Stimulated activated naive CD8-positive, alpha-beta T cell treated with anti-CD3 and anti-CD28 coated beads, Interleukin-15, Interleukin-2, amounts not matched to agents 100 ng/mL and 50 ng/mL, for 24 hours (primary cell): Measurements from ENCODE around the gene AP2B1.

Experiments
- H3K27ac Mint-ChIP-seq: one replicate; pipeline ENCODE4 v1.8.0; 2021; ENCODE audit warnings: mild to moderate bottlenecking, mixed read lengths
- H3K27me3 Mint-ChIP-seq: one replicate; pipeline ENCODE4 v1.8.0; 2021; ENCODE audit warnings: mixed read lengths
- H3K36me3 Mint-ChIP-seq: one replicate; pipeline ENCODE4 v1.8.0; 2021; ENCODE audit warnings: low read depth, mixed read lengths
- H3K4me1 Mint-ChIP-seq: one replicate; pipeline ENCODE4 v1.8.0; 2021; ENCODE audit warnings: low read depth, mixed read lengths
- H3K4me3 Mint-ChIP-seq: one replicate; pipeline ENCODE4 v1.8.0; 2021; ENCODE audit warnings: mild to moderate bottlenecking, mixed read lengths
- H3K9me3 Mint-ChIP-seq: one replicate; pipeline ENCODE4 v1.8.0; 2021; ENCODE audit warnings: mixed read lengths

AP2B1 gene

DNA sequence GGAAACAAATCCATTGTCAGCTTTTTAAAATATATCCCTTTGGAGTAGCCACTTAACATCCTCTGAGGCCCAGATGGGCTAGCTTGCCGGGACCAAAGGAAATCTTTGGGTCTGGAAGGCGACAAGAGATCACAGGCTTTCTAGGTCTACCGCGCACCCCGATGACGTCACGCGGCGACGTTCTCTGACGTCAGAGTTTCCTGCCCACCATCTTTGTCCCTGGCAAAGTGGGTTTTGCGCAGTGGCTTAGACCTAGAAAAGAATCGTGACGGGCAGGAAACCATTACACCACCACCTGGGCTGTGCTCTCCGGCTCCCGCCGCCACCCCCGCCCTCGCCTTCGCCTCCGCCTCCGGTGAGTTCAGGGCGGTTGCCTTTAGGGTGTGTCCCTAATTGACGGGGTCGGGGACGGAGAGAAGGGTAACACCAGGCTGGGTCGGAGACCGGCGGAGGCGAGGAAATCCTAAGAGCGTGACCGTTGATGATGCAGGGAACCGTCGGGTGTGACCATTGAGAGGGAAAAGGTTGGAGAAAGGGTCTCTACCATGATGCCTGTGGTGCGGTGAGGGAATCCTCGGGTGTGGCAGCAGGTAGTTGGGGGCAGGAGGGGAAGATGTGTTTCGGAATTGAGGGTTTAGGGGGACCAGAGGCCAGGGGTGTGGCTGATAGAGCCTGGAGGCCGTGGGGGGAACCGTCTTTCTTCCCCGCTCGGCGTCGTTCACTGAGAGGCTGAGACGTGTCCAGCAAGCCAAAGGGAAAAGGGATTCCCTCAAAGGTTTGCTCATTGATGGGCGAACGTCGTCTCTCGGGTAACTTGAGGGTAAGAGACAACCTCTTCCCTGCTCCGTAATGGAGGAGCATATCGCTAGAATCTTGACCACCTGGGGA, at the start of gene AP2B1:
AP2B1 (plus strand) TSS at position 249 of the 888 bp plus-strand sequence. CDS start 6,709 bp downstream, outside the sequence.
- H3K4me3 Mint-ChIP-seq = peak within 1 kb of the TSS; percentile 97

GRCh38 chr17:35537601-35538141, 49.5 kb upstream of the AP2B1 start, which contains the start of gene SLFN12L:
Gene SLFN12L, minus strand, starts transcription at chr17:35537678. Its CDS starts 15,314 bp downstream, at chr17:35522364.
- Mint-ChIP-seq H3K27me3 (no peaks in the 10 kb centered on the region), H3K9me3 (no peaks in the 10 kb centered on the region), H3K36me3 (peaks cover 27% of the 10 kb centered on the region), H3K27ac (peak within 1 kb of the TSS; percentile 99), H3K4me1 (peaks cover 63% of the 10 kb centered on the region), H3K4me3 (peak within 1 kb of the TSS; percentile 95)

More for the DNA sequence above, at the start of gene AP2B1:
- H3K36me3 Mint-ChIP-seq = peaks cover 8% of the 10 kb centered on the region
- H3K27me3 Mint-ChIP-seq = no peaks in the 10 kb centered on the region
- H3K9me3 Mint-ChIP-seq = no peaks in the 10 kb centered on the region
- H3K27ac Mint-ChIP-seq = peak within 1 kb of the TSS; percentile 99
- peaks cover 41% of the 10 kb centered on the region for H3K4me1 Mint-ChIP-seq

DNA sequence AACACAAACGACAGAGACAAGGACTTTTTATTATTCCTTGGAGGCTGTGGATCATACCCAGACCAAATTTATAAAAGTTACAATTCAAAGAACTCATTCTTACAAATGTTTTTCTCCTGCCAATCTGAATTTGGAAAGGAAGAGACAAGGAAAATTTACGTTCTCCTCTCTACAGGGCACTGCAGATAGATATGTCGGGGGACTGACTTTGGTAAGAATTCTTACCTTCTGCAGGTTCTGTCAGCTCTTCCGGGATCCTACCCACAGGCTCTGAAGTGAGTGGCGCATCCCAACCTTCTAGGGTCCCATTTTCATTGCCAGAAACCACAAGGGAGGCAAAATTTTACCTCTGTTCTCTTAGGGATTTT, 47.5 kb upstream of the AP2B1 start:
- peaks cover 66% of the 10 kb centered on the region for H3K4me1 Mint-ChIP-seq
- peak overlapping the region; percentile 98 for H3K4me3 Mint-ChIP-seq

GRCh38 chr17:35540589-35541404, 46.3 kb upstream of the AP2B1 start:
- Mint-ChIP-seq H3K36me3 (peaks cover 15% of the 10 kb centered on the region), H3K27me3 (no peaks in the 10 kb centered on the region), H3K27ac (peak overlapping the region; percentile 100), H3K9me3 (no peaks in the 10 kb centered on the region), H3K4me3 (peak overlapping the region; percentile 98), H3K4me1 (peaks cover 69% of the 10 kb centered on the region)

More for the DNA sequence above, 47.5 kb upstream of the AP2B1 start:
- H3K27ac Mint-ChIP-seq = peak overlapping the region; percentile 99
- no peaks in the 10 kb centered on the region for H3K9me3 Mint-ChIP-seq
- peaks cover 17% of the 10 kb centered on the region for H3K36me3 Mint-ChIP-seq
- no peaks in the 10 kb centered on the region for H3K27me3 Mint-ChIP-seq

DNA sequence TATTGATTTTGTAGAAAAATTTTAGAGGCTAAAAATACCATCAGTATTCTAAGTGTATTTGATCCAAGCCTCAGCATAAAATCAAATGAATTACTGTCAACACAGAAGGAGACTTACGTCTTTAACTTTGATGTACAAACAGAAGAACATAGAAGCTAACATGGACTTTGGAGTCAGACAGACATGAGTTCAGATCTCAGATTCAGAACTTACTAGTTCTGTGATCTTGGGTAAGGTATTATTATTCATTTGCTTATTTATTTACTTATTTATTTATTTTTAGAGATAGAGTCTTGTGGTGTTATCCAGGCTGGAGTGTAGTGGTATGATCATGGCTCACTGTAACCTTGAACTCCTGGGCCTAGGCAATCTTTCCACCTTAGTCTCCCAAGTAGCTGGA, 45.7 kb upstream of the AP2B1 start:
- peak overlapping the region; percentile 100 for H3K27ac Mint-ChIP-seq
- H3K4me1 Mint-ChIP-seq = peaks cover 69% of the 10 kb centered on the region
- H3K4me3 Mint-ChIP-seq = peak overlapping the region; percentile 98
- peaks cover 10% of the 10 kb centered on the region for H3K36me3 Mint-ChIP-seq
- no peaks in the 10 kb centered on the region for H3K9me3 Mint-ChIP-seq
- H3K27me3 Mint-ChIP-seq = no peaks in the 10 kb centered on the region

GRCh38 chr17:35542990-35543389, 44.1 kb upstream of the AP2B1 start:
- Mint-ChIP-seq H3K9me3 (no peaks in the 10 kb centered on the region), H3K4me1 (peaks cover 65% of the 10 kb centered on the region), H3K36me3 (peaks cover 5% of the 10 kb centered on the region), H3K27me3 (no peaks in the 10 kb centered on the region), H3K4me3 (no peak overlapping the region), H3K27ac (no peak overlapping the region)

DNA sequence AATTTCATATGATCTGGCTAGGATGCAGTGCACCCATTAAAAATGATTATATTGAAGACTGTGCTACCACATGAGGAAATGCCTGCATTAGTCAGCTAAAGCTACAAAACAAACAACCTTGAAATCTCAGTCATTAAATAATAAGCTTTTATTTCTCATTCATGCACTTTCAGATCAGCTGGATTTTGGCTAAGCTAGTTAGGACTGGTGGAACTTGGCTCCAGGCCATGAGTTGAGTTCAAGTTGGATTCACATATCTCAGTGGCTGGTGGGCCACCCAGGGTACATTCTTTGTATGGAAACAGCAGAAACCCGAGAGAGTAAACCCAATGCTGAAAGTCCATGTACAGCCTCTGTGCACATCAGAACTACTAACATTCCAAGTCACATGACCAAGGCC, 43.3 kb upstream of the AP2B1 start:
- no peak overlapping the region for H3K27ac Mint-ChIP-seq
- no peaks in the 10 kb centered on the region for H3K27me3 Mint-ChIP-seq
- no peaks in the 10 kb centered on the region for H3K9me3 Mint-ChIP-seq
- H3K4me3 Mint-ChIP-seq = no peak overlapping the region
- peaks cover 61% of the 10 kb centered on the region for H3K4me1 Mint-ChIP-seq
- peaks cover 5% of the 10 kb centered on the region for H3K36me3 Mint-ChIP-seq

DNA sequence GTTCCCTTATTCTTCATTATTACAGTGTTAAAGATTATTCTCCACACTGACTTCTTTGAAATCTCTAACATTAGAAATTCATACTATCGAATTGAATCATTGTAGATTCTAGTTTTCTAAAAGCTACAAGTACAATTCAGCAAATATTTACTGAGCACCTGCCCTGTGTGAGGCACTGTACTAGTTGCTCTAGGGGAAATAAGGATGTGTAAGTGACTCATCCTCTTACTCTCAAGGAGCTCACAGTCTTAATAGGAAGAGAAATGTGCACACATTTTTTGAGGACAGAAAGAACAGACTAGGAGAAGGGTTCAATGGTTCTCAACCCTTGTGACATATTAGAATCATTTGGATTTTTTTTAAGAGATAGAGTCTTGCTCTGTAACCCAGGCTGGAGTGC, 42.0 kb upstream of the AP2B1 start:
- H3K27ac Mint-ChIP-seq = peak overlapping the region; percentile 2
- H3K4me3 Mint-ChIP-seq = no peak overlapping the region
- H3K27me3 Mint-ChIP-seq = no peaks in the 10 kb centered on the region
- H3K36me3 Mint-ChIP-seq = peaks cover 5% of the 10 kb centered on the region
- no peaks in the 10 kb centered on the region for H3K9me3 Mint-ChIP-seq
- peaks cover 53% of the 10 kb centered on the region for H3K4me1 Mint-ChIP-seq

DNA sequence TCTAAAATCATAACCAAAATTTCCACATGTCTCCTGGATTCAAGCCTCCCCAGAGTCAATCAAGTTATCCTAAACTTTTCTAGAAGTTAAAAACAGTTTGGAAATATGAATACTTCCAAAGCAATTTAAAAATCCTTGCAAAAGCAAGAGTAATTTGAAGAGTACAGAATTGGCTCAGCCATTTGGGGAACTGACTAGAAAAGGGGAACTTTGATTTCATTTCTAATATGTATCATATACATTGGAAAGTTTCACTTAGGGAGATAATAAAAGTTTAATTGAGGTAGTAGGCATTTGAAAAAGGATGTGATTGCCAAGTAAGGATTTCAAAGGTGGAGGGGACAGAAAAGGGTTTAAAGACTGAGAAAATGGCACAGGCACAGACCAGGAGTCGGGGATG, 40.6 kb upstream of the AP2B1 start:
- H3K36me3 Mint-ChIP-seq = peaks cover 5% of the 10 kb centered on the region
- no peak overlapping the region for H3K27ac Mint-ChIP-seq
- H3K27me3 Mint-ChIP-seq = no peaks in the 10 kb centered on the region
- H3K4me1 Mint-ChIP-seq = peaks cover 41% of the 10 kb centered on the region
- no peaks in the 10 kb centered on the region for H3K9me3 Mint-ChIP-seq
- no peak overlapping the region for H3K4me3 Mint-ChIP-seq

- H3K4me3 Mint-ChIP-seq = no peak overlapping the region
- peaks cover 5% of the 10 kb centered on the region for H3K36me3 Mint-ChIP-seq
- no peaks in the 10 kb centered on the region for H3K9me3 Mint-ChIP-seq
- H3K4me1 Mint-ChIP-seq = peaks cover 33% of the 10 kb centered on the region
- no peaks in the 10 kb centered on the region for H3K27me3 Mint-ChIP-seq
- no peak overlapping the region for H3K27ac Mint-ChIP-seq
Observed at GRCh38 chr17:35548208-35548810, 38.8 kb upstream of the AP2B1 start.

GRCh38 chr17:35548978-35549377, 38.1 kb upstream of the AP2B1 start:
- Mint-ChIP-seq H3K36me3 (peaks cover 5% of the 10 kb centered on the region), H3K27me3 (no peaks in the 10 kb centered on the region), H3K27ac (no peak overlapping the region), H3K4me3 (no peak overlapping the region), H3K4me1 (peaks cover 27% of the 10 kb centered on the region), H3K9me3 (no peaks in the 10 kb centered on the region)

DNA sequence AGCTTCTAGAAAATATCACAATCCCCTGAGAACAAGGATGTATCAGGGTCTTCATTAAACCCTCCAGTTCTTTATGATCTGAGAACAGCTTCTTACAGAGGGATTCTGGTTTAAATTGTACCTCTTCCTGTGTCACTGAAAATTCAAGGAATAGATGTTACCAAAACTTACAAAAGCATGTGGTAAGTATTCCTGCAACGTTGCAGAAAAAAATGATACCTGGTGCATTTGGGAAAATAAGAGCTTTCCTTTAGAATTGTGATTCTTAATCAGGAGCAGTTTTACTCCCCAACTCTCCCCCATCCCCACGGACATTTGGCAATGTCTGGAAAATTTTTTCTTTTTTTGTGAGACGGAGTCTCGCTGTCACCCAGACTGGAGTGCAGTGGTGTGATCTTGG, 33.8 kb upstream of the AP2B1 start:
- H3K36me3 Mint-ChIP-seq = no peaks in the 10 kb centered on the region
- peaks cover 9% of the 10 kb centered on the region for H3K4me1 Mint-ChIP-seq
- H3K4me3 Mint-ChIP-seq = no peak overlapping the region
- no peaks in the 10 kb centered on the region for H3K9me3 Mint-ChIP-seq
- H3K27me3 Mint-ChIP-seq = no peaks in the 10 kb centered on the region
- H3K27ac Mint-ChIP-seq = no peak overlapping the region

DNA sequence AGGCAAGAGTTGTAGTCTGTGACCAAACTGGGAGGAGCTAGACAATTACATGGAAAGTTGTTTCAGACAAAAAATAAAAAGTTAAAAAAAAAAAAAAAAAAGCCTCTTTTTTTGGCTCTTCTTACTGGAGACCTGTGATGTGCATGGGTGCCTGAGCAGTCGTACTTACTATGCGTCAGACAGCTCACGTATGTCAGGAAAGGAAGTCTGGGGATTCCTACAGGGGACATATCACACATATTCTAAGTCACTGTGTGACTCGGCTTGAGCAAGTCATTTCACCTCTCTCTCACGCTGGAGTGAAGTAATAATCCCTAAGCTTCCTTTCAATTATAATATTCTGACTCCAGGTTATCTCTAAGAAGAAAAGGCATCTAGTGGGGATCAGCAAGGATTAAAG, 32.5 kb upstream of the AP2B1 start:
- Mint-ChIP-seq H3K36me3 (no peaks in the 10 kb centered on the region), H3K9me3 (no peaks in the 10 kb centered on the region), H3K27ac (no peak overlapping the region), H3K27me3 (peaks cover 5% of the 10 kb centered on the region), H3K4me1 (no peaks in the 10 kb centered on the region), H3K4me3 (no peak overlapping the region)

DNA sequence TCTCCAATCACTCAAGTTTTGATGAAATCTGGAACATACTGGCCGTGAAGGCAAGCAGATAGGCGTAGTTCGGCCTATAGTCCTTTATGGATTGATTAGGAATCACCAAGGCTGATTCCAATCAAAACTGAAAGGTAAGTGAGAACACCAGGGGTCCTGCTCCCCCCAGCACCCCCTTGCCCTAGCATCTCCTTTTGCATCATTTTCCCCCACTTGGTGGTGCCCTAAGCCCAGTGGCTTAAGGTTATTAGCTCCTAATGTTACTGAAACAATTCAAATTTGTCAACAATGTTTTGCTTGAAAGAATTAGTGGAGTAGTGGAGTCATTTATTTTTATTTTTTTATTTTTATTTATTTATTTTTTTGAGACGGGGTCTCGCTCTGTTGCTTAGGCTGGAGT, 31.4 kb upstream of the AP2B1 start:
- Mint-ChIP-seq H3K4me3 (no peak overlapping the region), H3K36me3 (no peaks in the 10 kb centered on the region), H3K4me1 (peaks cover 4% of the 10 kb centered on the region), H3K27me3 (peaks cover 5% of the 10 kb centered on the region), H3K27ac (no peak overlapping the region), H3K9me3 (no peaks in the 10 kb centered on the region)
